Measurements from ENCODE around the gene MYL11.
"Not testable (repeated sequence)": the region's sequence is repeated elsewhere in the genome, so short reads cannot be mapped to it uniquely, and the experiment has no call there.

MYL11 gene

GRCh38 chr16:30374538-30374937 lies at the start of gene MYL11:
TSS of gene MYL11 (plus strand) at chr16:30374802. CDS start at chr16:30374858, 56 bp downstream.
- DNase-seq (ENCODE audit: low read depth in 1 of 2, low spot score in 1 of 2), result no peak

GRCh38 chr16:30334473-30334989 lies 40.1 kb upstream of the MYL11 start:
- DNase-seq (ENCODE audit: low read depth in 1 of 2, low spot score in 1 of 2), result peak; percentile 60 to 81

GRCh38 chr16:30335028-30335597 lies 39.5 kb upstream of the MYL11 start:
- peak; percentile 53 to 79 for DNase-seq (ENCODE audit: low read depth in 1 of 2, low spot score in 1 of 2)

- DNase-seq (ENCODE audit: low read depth in 1 of 2, low spot score in 1 of 2), result no peak
Observed at GRCh38 chr16:30335598-30336474, 38.8 kb upstream of the MYL11 start.

- DNase-seq (ENCODE audit: low read depth in 1 of 2, low spot score in 1 of 2), result not testable (repeated sequence)
Observed at GRCh38 chr16:30337964-30338357, 36.6 kb upstream of the MYL11 start.

GRCh38 chr16:30338715-30339114 lies 35.9 kb upstream of the MYL11 start:
- DNase-seq (ENCODE audit: low read depth in 1 of 2, low spot score in 1 of 2), result not testable (repeated sequence)

GRCh38 chr16:30340621-30341020 lies 34.0 kb upstream of the MYL11 start:
- DNase-seq (ENCODE audit: low read depth in 1 of 2, low spot score in 1 of 2), result no peak

- DNase-seq (ENCODE audit: low read depth in 1 of 2, low spot score in 1 of 2), result not testable (repeated sequence)
Observed at GRCh38 chr16:30341971-30342370, 32.6 kb upstream of the MYL11 start.

GRCh38 chr16:30342751-30343490 lies 31.7 kb upstream of the MYL11 start:
- DNase-seq (ENCODE audit: low read depth in 1 of 2, low spot score in 1 of 2), result no peak

- DNase-seq (ENCODE audit: low read depth in 1 of 2, low spot score in 1 of 2), result not testable (repeated sequence)
Observed at GRCh38 chr16:30343491-30343820, 31.1 kb upstream of the MYL11 start.

GRCh38 chr16:30346286-30346685 lies 28.3 kb upstream of the MYL11 start:
- DNase-seq (ENCODE audit: low read depth in 1 of 2, low spot score in 1 of 2), result no peak

GRCh38 chr16:30348113-30348512 lies 26.5 kb upstream of the MYL11 start:
- no peak for DNase-seq (ENCODE audit: low read depth in 1 of 2, low spot score in 1 of 2)

GRCh38 chr16:30348929-30349328 lies 25.7 kb upstream of the MYL11 start:
- DNase-seq (ENCODE audit: low read depth in 1 of 2, low spot score in 1 of 2), result no peak

GRCh38 chr16:30349675-30350074 lies 24.9 kb upstream of the MYL11 start:
- no peak for DNase-seq (ENCODE audit: low read depth in 1 of 2, low spot score in 1 of 2)

- DNase-seq (ENCODE audit: low read depth in 1 of 2, low spot score in 1 of 2), result no peak
Observed at GRCh38 chr16:30350134-30350871, 24.3 kb upstream of the MYL11 start.

- DNase-seq (ENCODE audit: low read depth in 1 of 2, low spot score in 1 of 2), result no peak
Observed at GRCh38 chr16:30351001-30351441, 23.6 kb upstream of the MYL11 start.

- DNase-seq (ENCODE audit: low read depth in 1 of 2, low spot score in 1 of 2), result no peak
Observed at GRCh38 chr16:30351586-30352419, 22.8 kb upstream of the MYL11 start.

- no peak for DNase-seq (ENCODE audit: low read depth in 1 of 2, low spot score in 1 of 2)
Observed at GRCh38 chr16:30352488-30353401, 21.9 kb upstream of the MYL11 start.
